CD8-positive, alpha-beta memory T cell (primary cell): Measurements from ENCODE around the gene FUCA2. TPM values are rescaled to one million over a fixed set of nuclear protein-coding genes. Genes with fewer than 3 reads are reported as not detected.

ENCODE experiments used
- CTCF ChIA-PET: fragments of 350-600 bp; sonication (Branson Sonifier 250); formaldehyde crosslinking; loops from one replicate; lab custom pipeline; 2021; ENCODE audit warnings: antibody characterized with exemption; lab: Charles Lee
- POLR2A ChIA-PET: fragments of 350-600 bp; sonication (Branson Sonifier 250); formaldehyde crosslinking; loops from one replicate; lab custom pipeline; 2021; ENCODE audit warnings: antibody characterized with exemption; lab: Charles Lee
- DNase-seq, 5 donors: peaks; one replicate each; pipeline versions ENCODE4 v3.0.0 to v3.0.0-alpha.2; 2020 to 2022; ENCODE audit warnings: mixed read lengths in 1 of 5
- H3K27ac ChIP-seq: one replicate; pipeline ENCODE4 v1.7.0; 2013; ENCODE audit warnings: low read depth, mild to moderate bottlenecking, low read length, moderate library complexity
- H3K27me3 ChIP-seq: 2 replicates; pipeline ENCODE4 v1.7.0; 2013; ENCODE audit warnings: low read length, mild to moderate bottlenecking; ENCODE audit not compliant: insufficient read depth, poor library complexity, severe bottlenecking
- H3K36me3 ChIP-seq: 2 replicates; pipeline ENCODE4 v1.7.0; 2013; ENCODE audit warnings: mild to moderate bottlenecking, low read length, moderate library complexity; ENCODE audit not compliant: insufficient read depth
- H3K4me1 ChIP-seq: 2 replicates; pipeline ENCODE4 v1.7.0; 2013; ENCODE audit warnings: mild to moderate bottlenecking, low read length, moderate library complexity; ENCODE audit not compliant: insufficient read depth
- H3K4me3 ChIP-seq: 2 replicates; pipeline ENCODE4 v1.7.0; 2013; ENCODE audit warnings: mild to moderate bottlenecking, low read length
- H3K9me3 ChIP-seq: 2 replicates; pipeline ENCODE4 v1.7.0; 2013; ENCODE audit warnings: mild to moderate bottlenecking, low read length
- H3K27ac Mint-ChIP-seq, 8 donors: one replicate each; pipeline ENCODE4 v1.8.0; 2020 to 2021; ENCODE audit warnings: mixed read lengths in 8 of 8, mild to moderate bottlenecking in 6 of 8, inconsistent platforms in 3 of 8, moderate library complexity in 3 of 8
- H3K27me3 Mint-ChIP-seq, 2 donors: one replicate each; pipeline ENCODE4 v1.8.0; 2020 to 2021; ENCODE audit warnings: mixed read lengths in 2 of 2, mild to moderate bottlenecking in 1 of 2, moderate library complexity in 1 of 2
- H3K36me3 Mint-ChIP-seq, 3 donors: one replicate each; pipeline ENCODE4 v1.8.0; 2020 to 2021; ENCODE audit warnings: mixed read lengths in 3 of 3, inconsistent platforms in 1 of 3, mild to moderate bottlenecking in 1 of 3
- H3K4me1 Mint-ChIP-seq, 3 donors: one replicate each; pipeline ENCODE4 v1.8.0; 2020 to 2021; ENCODE audit warnings: mixed read lengths in 3 of 3, inconsistent platforms in 1 of 3, mild to moderate bottlenecking in 1 of 3
- H3K4me3 Mint-ChIP-seq, 7 donors: one replicate each; pipeline ENCODE4 v1.8.0; 2020 to 2021; ENCODE audit warnings: mixed read lengths in 7 of 7, mild to moderate bottlenecking in 6 of 7, moderate library complexity in 4 of 7, inconsistent platforms in 2 of 7
- H3K9me3 Mint-ChIP-seq, 5 donors: one replicate each; pipeline ENCODE4 v1.8.0; 2020 to 2022; ENCODE audit warnings: mixed read lengths in 5 of 5, mild to moderate bottlenecking in 3 of 5, moderate library complexity in 2 of 5, inconsistent platforms in 1 of 5
- polyA plus RNA-seq: library from polyadenylated mRNA; unstranded; fragments of 300-500 nt; fragmentation: Illumina TruSeq; gene quantifications from one replicate; pipeline ENCODE4 v1.2.3, GENCODE V29; 2021
- total RNA-seq, 2 experiments: library from RNA; stranded (reverse); gene quantifications; one replicate each; pipeline ENCODE4 v1.2.3, GENCODE V29; 2021

FUCA2 gene
- total and polyA plus RNA-seq, 3 experiments from 2014 or later = 12.3 to 14.2 (median 13.2) TPM

DNA sequence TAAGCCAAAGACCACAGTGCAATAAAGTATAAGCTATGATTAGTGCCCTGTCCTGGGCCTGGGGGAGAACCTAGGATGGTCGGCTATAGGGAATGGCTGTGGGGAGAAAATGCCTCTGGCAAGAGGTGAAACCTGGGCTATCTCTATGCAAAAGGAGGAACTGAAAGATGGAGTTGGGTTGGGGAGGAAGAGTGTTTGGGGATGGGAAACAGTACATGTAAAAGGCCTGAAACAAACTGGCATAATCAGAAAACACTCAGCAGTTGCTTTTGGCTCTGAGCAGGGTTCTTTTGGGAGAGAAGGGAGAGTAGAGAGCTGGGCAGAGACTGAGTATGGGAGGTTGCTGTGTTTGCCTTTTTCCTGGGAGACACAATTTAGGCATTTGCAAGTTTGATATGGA lies 31.9 kb upstream of the FUCA2 start:
- H3K27me3 Mint-ChIP-seq = peaks cover 0 to 1% of the 10 kb centered on the region in 2 donors
- Histone ChIP-seq H3K9me3 (no peaks in the 10 kb centered on the region), H3K36me3 (no peaks in the 10 kb centered on the region), H3K4me1 (peaks cover 85% of the 10 kb centered on the region), H3K27me3 (no peaks in the 10 kb centered on the region), H3K27ac (no peak overlapping the region), H3K4me3 (no peak overlapping the region)
- peaks cover 0 to 4% (median 3%) of the 10 kb centered on the region in 3 donors for H3K36me3 Mint-ChIP-seq
- H3K27ac Mint-ChIP-seq = peak overlapping the region; percentile 65 to 99 (median 90)
- no peaks in the 10 kb centered on the region for H3K9me3 Mint-ChIP-seq
- peaks cover 86 to 98% (median 94%) of the 10 kb centered on the region in 3 donors for H3K4me1 Mint-ChIP-seq
- H3K4me3 Mint-ChIP-seq = peak overlapping the region in 6 of 7 donors; percentile 8 to 76 (median 48)
- ChIA-PET CTCF (interaction anchor here (0.6 to 2.3 kb wide), 2 partner anchors 31 to 470 kb away, joined by 3 to 8 read pairs; no protein-coding TSS in a partner anchor), POLR2A (no interaction called here)
- no peak for DNase-seq

DNA sequence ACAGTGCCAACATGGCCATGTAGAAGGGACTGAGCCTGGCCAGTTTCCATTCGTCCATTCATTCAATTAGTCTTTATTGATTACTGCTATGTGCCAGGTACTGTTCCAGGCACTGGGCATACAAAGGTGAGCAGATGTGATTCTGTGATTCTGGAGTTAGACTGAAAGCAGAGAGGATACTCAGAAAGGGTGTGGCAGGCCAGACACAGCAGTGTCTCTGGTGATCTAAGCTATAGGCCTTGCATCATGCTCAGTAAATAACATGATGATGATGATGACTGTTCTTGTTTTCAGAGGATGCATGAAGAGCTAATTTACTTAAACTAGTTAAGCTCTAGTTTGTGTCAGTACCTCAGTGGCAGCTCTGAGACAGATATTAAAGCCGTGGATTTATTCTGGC lies 31.4 kb upstream of the FUCA2 start:
- Mint-ChIP-seq H3K4me3 (peak overlapping the region; percentile 6 to 76 (median 24)), H3K36me3 (peaks cover 0 to 7% (median 1%) of the 10 kb centered on the region in 3 donors), H3K9me3 (no peaks in the 10 kb centered on the region), H3K27me3 (peaks cover 0 to 1% of the 10 kb centered on the region in 2 donors), H3K27ac (peak overlapping the region; percentile 58 to 99 (median 90)), H3K4me1 (peaks cover 86 to 98% (median 94%) of the 10 kb centered on the region in 3 donors)
- ChIA-PET POLR2A (no interaction called here), CTCF (interaction anchor here (0.6 to 2.3 kb wide), 3 partner anchors 13 to 470 kb away, joined by 3 to 8 read pairs (median 5); no protein-coding TSS in a partner anchor)
- Histone ChIP-seq H3K36me3 (no peaks in the 10 kb centered on the region), H3K27ac (no peak overlapping the region), H3K4me1 (peaks cover 91% of the 10 kb centered on the region), H3K27me3 (no peaks in the 10 kb centered on the region), H3K9me3 (no peaks in the 10 kb centered on the region), H3K4me3 (no peak overlapping the region)
- DNase-seq = no peak

- no peaks in the 10 kb centered on the region for H3K9me3 Mint-ChIP-seq
- no peaks in the 10 kb centered on the region for H3K36me3 ChIP-seq
- no peaks in the 10 kb centered on the region for H3K27me3 ChIP-seq
- H3K4me3 ChIP-seq = no peak overlapping the region
- POLR2A ChIA-PET = no interaction called here
- peak overlapping the region; percentile 85 to 96 (median 90) for H3K4me3 Mint-ChIP-seq
- no peak for DNase-seq
- H3K4me1 ChIP-seq = peaks cover 84% of the 10 kb centered on the region
- CTCF ChIA-PET = interaction anchor here (1.0 to 1.5 kb wide), 2 partner anchors 17 to 27 kb away, joined by 3 to 4 read pairs; no protein-coding TSS in a partner anchor
- H3K36me3 Mint-ChIP-seq = peaks cover 0 to 13% (median 0%) of the 10 kb centered on the region in 3 donors
- H3K27ac ChIP-seq = no peak overlapping the region
- H3K27ac Mint-ChIP-seq = peak overlapping the region; percentile 91 to 98 (median 96)
- H3K27me3 Mint-ChIP-seq = peaks cover 0 to 1% of the 10 kb centered on the region in 2 donors
- H3K9me3 ChIP-seq = no peaks in the 10 kb centered on the region
- peaks cover 67 to 79% (median 78%) of the 10 kb centered on the region in 3 donors for H3K4me1 Mint-ChIP-seq
Observed at GRCh38 chr6:143540192-143540591, 28.7 kb upstream of the FUCA2 start.

- CTCF ChIA-PET = interaction anchor here (2.3 kb wide), 1 partner anchor 26 kb away, joined by 7 read pairs; no protein-coding TSS in a partner anchor
- H3K27me3 ChIP-seq = no peaks in the 10 kb centered on the region
- Mint-ChIP-seq H3K4me3 (peak overlapping the region; percentile 85 to 96 (median 90)), H3K27me3 (peaks cover 0 to 1% of the 10 kb centered on the region in 2 donors), H3K36me3 (peaks cover 0 to 13% (median 0%) of the 10 kb centered on the region in 3 donors), H3K4me1 (peaks cover 66 to 79% (median 75%) of the 10 kb centered on the region in 3 donors), H3K9me3 (no peaks in the 10 kb centered on the region), H3K27ac (peak overlapping the region; percentile 91 to 98 (median 96))
- H3K27ac ChIP-seq = peak overlapping the region; percentile 7
- POLR2A ChIA-PET = interaction anchor here (1.6 kb wide), 1 partner anchor 10 kb away, joined by 5 read pairs; no protein-coding TSS in a partner anchor
- no peak for DNase-seq
- H3K9me3 ChIP-seq = no peaks in the 10 kb centered on the region
- no peaks in the 10 kb centered on the region for H3K36me3 ChIP-seq
- H3K4me1 ChIP-seq = peaks cover 80% of the 10 kb centered on the region
- H3K4me3 ChIP-seq = peak overlapping the region; percentile 63
Observed at GRCh38 chr6:143539734-143540133, 28.2 kb upstream of the FUCA2 start.

DNA sequence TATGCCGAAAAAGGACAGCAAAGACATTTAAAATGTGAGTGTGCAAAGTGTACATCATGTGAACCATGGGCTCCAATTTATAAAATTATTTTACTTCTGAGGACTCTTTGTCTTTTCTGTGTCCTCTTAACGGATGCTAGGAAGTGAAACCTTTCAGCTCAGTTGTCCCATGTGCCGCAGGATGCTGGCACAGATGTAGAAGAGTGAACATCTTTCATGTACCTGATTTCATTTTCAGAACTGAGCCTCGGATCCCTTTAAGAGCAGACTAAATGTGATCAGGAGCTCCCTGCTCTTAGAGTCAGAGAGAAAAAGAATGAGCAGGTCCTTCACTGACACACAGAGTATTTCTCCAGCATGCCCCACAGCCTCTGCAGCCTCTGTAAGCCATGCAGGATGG lies 27.6 kb upstream of the FUCA2 start:
- peaks cover 0 to 1% of the 10 kb centered on the region in 2 donors for H3K27me3 Mint-ChIP-seq
- peak overlapping the region; percentile 85 to 96 (median 90) for H3K4me3 Mint-ChIP-seq

DNA sequence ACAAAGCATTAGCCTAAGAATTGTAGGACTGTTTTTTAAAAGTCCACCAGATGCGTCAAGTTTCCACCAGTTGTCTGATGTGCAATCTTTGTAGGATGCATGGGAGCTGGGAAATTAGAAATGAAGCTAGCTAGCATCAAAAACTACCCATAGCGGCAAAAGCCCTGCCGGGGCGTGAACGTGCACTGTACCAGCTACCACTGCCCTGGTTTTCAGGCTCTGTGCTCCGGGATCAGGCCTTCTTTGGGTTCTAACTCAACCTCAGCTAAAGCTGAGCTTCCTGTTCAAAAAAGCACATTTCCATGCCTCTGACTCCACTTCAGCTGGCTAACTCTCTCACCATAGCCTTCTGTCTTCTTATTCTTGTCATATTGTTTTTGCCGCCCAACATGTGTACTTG lies 26.9 kb upstream of the FUCA2 start:
- Mint-ChIP-seq H3K27me3 (peaks cover 0 to 1% of the 10 kb centered on the region in 2 donors), H3K9me3 (no peaks in the 10 kb centered on the region), H3K4me3 (peak overlapping the region; percentile 85 to 96 (median 90)), H3K36me3 (peaks cover 0 to 13% (median 0%) of the 10 kb centered on the region in 3 donors), H3K4me1 (peaks cover 56 to 67% (median 61%) of the 10 kb centered on the region in 3 donors), H3K27ac (peak overlapping the region; percentile 91 to 98 (median 96))
- POLR2A ChIA-PET = interaction anchor here (0.8 to 1.6 kb wide), 4 partner anchors 9 to 525 kb away, joined by 3 to 5 read pairs (median 4); partner anchors contain the start of gene FUCA2
- Histone ChIP-seq H3K4me3 (peak overlapping the region; percentile 63), H3K27me3 (no peaks in the 10 kb centered on the region), H3K4me1 (peaks cover 66% of the 10 kb centered on the region), H3K9me3 (no peaks in the 10 kb centered on the region), H3K36me3 (no peaks in the 10 kb centered on the region), H3K27ac (peak overlapping the region; percentile 41)
- no peak for DNase-seq
- CTCF ChIA-PET = interaction anchor here (1.0 to 2.3 kb wide), 4 partner anchors 8 to 475 kb away, joined by 3 to 7 read pairs (median 6); no protein-coding TSS in a partner anchor

More for the DNA sequence above, 27.6 kb upstream of the FUCA2 start:
- peak overlapping the region; percentile 41 for H3K27ac ChIP-seq
- H3K36me3 ChIP-seq = no peaks in the 10 kb centered on the region
- peak overlapping the region; percentile 91 to 98 (median 96) for H3K27ac Mint-ChIP-seq
- peak overlapping the region; percentile 63 for H3K4me3 ChIP-seq
- ChIA-PET POLR2A (interaction anchor here (0.8 to 1.6 kb wide), 2 partner anchors 10 to 525 kb away, joined by 3 to 5 read pairs; no protein-coding TSS in a partner anchor), CTCF (interaction anchor here (1.0 to 2.3 kb wide), 4 partner anchors 7 to 475 kb away, joined by 3 to 7 read pairs (median 6); no protein-coding TSS in a partner anchor)
- no peaks in the 10 kb centered on the region for H3K9me3 ChIP-seq
- peaks cover 62 to 74% (median 68%) of the 10 kb centered on the region in 3 donors for H3K4me1 Mint-ChIP-seq
- no peaks in the 10 kb centered on the region for H3K9me3 Mint-ChIP-seq
- H3K27me3 ChIP-seq = no peaks in the 10 kb centered on the region
- no peak for DNase-seq
- peaks cover 0 to 13% (median 0%) of the 10 kb centered on the region in 3 donors for H3K36me3 Mint-ChIP-seq
- H3K4me1 ChIP-seq = peaks cover 74% of the 10 kb centered on the region

GRCh38 chr6:143536866-143537691 lies 25.6 kb upstream of the FUCA2 start:
- POLR2A ChIA-PET = interaction anchor here (0.7 to 1.5 kb wide), 5 partner anchors 19 to 307 kb away, joined by 3 to 6 read pairs (median 3); partner anchors contain the start of genes ADAT2, FUCA2 and PEX3
- Mint-ChIP-seq H3K4me1 (peaks cover 43 to 54% (median 48%) of the 10 kb centered on the region in 3 donors), H3K36me3 (peaks cover 0 to 13% (median 0%) of the 10 kb centered on the region in 3 donors), H3K27ac (peak overlapping the region; percentile 91 to 98 (median 96)), H3K9me3 (no peaks in the 10 kb centered on the region), H3K4me3 (peak overlapping the region; percentile 86 to 98 (median 93)), H3K27me3 (peaks cover 0 to 1% of the 10 kb centered on the region in 2 donors)
- Histone ChIP-seq H3K36me3 (no peaks in the 10 kb centered on the region), H3K27me3 (no peaks in the 10 kb centered on the region), H3K9me3 (no peaks in the 10 kb centered on the region), H3K4me1 (peaks cover 53% of the 10 kb centered on the region), H3K27ac (peak overlapping the region; percentile 41), H3K4me3 (peak overlapping the region; percentile 63)
- DNase-seq = peak; percentile 45 to 71 (median 48)
- CTCF ChIA-PET = interaction anchor here (0.7 to 2.3 kb wide), 14 partner anchors 9 to 477 kb away, joined by 3 to 15 read pairs (median 3); no protein-coding TSS in a partner anchor
